HUES6 (cell line): ENCODE data around the gene ALG2.
A peak's percentile ranks its signal among the peaks of the same experiment; 100 is the strongest.

Source experiments
- H3K27ac ChIP-seq: 2 replicates; pipeline ENCODE4 v1.7.0; 2013; ENCODE audit warnings: low read depth, mild to moderate bottlenecking, low read length, inconsistent platforms
- H3K27me3 ChIP-seq: 2 replicates; pipeline ENCODE4 v1.6.1; 2013; ENCODE audit warnings: low read length; ENCODE audit not compliant: control insufficient read depth, insufficient read depth
- H3K36me3 ChIP-seq: 2 replicates; pipeline ENCODE4 v1.6.1; 2013; ENCODE audit warnings: low read length; ENCODE audit not compliant: control insufficient read depth, insufficient read depth
- H3K4me1 ChIP-seq: 2 replicates; pipeline ENCODE4 v1.6.1; 2013; ENCODE audit warnings: low read length; ENCODE audit not compliant: control insufficient read depth, insufficient read depth
- H3K4me3 ChIP-seq: 2 replicates; pipeline ENCODE4 v1.5.1; 2013; ENCODE audit warnings: low read depth, low read length
- H3K9ac ChIP-seq: one replicate; pipeline ENCODE4 v1.6.1; 2013; ENCODE audit warnings: mild to moderate bottlenecking, low read length
- H3K9me3 ChIP-seq: 2 replicates; pipeline ENCODE4 v1.6.1; 2013; ENCODE audit warnings: low read depth, low read length; ENCODE audit not compliant: control insufficient read depth, insufficient read depth

The ALG2 gene

DNA sequence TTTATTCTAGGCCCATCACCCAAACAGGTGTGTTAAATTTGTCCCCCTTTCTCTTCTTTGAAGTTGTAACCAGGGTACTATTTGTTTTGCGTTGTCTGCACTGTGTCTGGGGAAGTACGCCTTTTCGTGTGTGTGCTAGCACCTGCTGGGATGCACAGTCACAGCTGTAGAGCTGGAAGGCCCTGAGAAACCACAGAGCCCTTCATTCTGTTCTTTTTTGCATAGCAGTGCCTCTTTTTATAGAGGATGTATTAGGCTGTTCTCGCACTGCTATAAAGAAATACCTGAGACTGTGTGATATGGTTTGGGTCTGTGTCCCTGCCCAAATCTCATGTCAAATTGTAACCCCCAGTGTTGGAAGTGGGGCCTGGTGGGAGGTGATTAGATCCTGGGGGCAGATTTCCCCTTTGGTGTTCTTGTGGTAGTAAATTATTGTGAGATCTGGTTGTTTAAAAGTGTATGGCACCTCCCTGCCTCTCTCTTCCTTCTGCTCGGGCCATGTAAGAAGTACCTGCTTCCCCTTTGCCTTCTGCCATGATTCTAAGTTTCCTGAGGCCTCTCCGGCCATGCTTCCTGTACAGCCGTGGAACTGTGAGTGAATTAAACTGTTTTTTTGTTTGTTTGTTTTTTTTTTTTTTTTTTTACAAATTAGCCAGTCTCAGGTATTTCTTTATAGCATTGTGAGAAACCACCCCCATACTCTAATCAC, 14.3 kb upstream of the ALG2 start:
- peaks cover 13% of the 10 kb centered on the region for H3K36me3 ChIP-seq
- H3K9ac ChIP-seq = no peak overlapping the region
- no peaks in the 10 kb centered on the region for H3K9me3 ChIP-seq
- H3K4me1 ChIP-seq = no peaks in the 10 kb centered on the region
- no peak overlapping the region for H3K4me3 ChIP-seq
- H3K27me3 ChIP-seq = no peaks in the 10 kb centered on the region
- no peak overlapping the region for H3K27ac ChIP-seq

GRCh38 chr9:99235069-99235468, 13.3 kb upstream of the ALG2 start:
- Histone ChIP-seq H3K9ac (no peak overlapping the region), H3K4me1 (no peaks in the 10 kb centered on the region)

DNA sequence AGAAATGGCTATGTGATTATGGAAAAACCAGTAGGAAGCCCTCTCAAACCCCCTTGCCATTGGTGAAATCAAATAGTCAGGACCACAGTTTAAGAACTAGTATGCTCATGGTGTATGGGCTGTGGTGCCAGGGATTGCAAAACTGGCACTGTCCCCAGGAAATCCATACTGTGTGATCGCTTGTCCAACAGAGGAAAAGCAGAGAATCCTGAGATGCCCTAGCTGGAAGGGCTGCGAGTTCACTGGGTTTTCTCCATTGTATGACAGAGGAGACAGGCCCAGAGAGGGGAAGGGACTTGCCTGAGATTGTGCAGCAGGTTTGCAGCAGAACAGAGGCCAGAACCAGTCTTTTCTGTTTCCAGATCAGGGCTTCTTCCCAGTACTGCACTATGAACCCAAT, 12.9 kb upstream of the ALG2 start:
- H3K27me3 ChIP-seq = no peaks in the 10 kb centered on the region
- H3K9me3 ChIP-seq = no peaks in the 10 kb centered on the region
- no peak overlapping the region for H3K27ac ChIP-seq
- no peak overlapping the region for H3K4me3 ChIP-seq
- no peaks in the 10 kb centered on the region for H3K4me1 ChIP-seq
- H3K36me3 ChIP-seq = peaks cover 26% of the 10 kb centered on the region
- no peak overlapping the region for H3K9ac ChIP-seq

More at GRCh38 chr9:99235069-99235468, 13.3 kb upstream of the ALG2 start:
- Histone ChIP-seq H3K36me3 (peaks cover 23% of the 10 kb centered on the region), H3K9me3 (no peaks in the 10 kb centered on the region), H3K27ac (no peak overlapping the region), H3K27me3 (no peaks in the 10 kb centered on the region), H3K4me3 (no peak overlapping the region)

DNA sequence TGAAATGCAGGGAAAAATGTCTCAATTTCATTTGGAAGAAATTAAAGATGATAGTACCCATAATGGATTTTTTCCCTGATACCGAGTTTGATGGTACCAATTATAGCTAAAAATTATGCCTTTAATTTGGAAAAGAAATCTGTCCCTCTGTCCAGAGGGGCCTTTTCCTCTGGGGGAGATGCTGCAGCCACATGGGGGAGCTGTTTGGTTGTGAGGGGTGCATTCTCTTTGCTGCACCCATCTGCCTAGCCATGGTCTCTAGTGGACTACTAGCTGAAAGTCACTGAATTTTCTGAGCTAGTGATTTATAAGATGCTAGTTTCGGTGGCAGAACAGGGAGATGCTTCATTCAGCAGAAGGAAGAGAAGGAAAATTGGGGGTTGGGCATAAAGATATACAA, 10.0 kb upstream of the ALG2 start:
- Histone ChIP-seq H3K9me3 (no peaks in the 10 kb centered on the region), H3K27ac (no peak overlapping the region), H3K4me1 (no peaks in the 10 kb centered on the region), H3K27me3 (no peaks in the 10 kb centered on the region), H3K9ac (no peak overlapping the region), H3K36me3 (peaks cover 46% of the 10 kb centered on the region), H3K4me3 (no peak overlapping the region)

DNA sequence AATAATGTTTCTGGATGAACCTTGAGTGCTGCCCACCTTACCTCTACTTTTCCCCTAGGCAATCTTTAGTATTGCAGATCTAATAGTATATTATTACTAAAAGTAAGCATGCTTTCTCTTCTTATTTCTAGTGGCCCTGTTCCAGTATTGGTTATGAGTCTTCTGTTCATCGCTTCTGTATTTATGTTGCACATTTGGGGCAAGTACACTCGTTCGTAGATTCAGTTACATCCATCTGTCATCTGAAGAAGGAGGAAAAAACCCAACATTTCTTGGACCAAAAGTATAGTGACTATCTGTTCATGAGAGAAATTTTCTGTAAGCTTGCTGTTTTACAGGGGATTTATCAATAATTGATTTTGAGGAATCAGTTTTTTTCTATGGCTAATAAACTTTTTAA, 8.5 kb upstream of the ALG2 start:
- no peak overlapping the region for H3K27ac ChIP-seq
- peaks cover 57% of the 10 kb centered on the region for H3K36me3 ChIP-seq
- no peaks in the 10 kb centered on the region for H3K9me3 ChIP-seq
- no peaks in the 10 kb centered on the region for H3K27me3 ChIP-seq
- no peak overlapping the region for H3K9ac ChIP-seq
- H3K4me1 ChIP-seq = no peaks in the 10 kb centered on the region
- no peak overlapping the region for H3K4me3 ChIP-seq

DNA sequence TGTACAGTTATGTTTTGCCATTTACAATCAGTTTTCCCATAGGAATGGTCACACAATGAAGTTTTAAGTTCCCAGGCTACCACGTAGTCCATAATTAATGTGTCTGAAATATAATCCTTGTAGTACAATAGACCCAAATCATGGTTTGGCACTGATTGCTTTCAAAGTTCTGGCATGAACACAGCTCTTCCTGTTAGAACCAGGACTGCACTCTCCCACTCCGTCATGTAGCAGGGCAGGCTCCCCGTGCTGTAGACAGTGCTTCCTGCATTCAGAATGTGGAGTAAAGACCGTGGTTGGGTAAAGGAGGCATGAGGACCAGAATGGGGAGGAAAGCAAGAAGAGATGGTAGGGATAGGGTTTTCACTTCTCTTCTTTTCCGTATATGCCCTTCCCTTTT, 4.3 kb upstream of the ALG2 start:
- Histone ChIP-seq H3K9me3 (no peaks in the 10 kb centered on the region), H3K4me3 (no peak overlapping the region), H3K36me3 (peaks cover 59% of the 10 kb centered on the region), H3K27ac (no peak overlapping the region), H3K4me1 (no peaks in the 10 kb centered on the region), H3K27me3 (no peaks in the 10 kb centered on the region), H3K9ac (no peak overlapping the region)

DNA sequence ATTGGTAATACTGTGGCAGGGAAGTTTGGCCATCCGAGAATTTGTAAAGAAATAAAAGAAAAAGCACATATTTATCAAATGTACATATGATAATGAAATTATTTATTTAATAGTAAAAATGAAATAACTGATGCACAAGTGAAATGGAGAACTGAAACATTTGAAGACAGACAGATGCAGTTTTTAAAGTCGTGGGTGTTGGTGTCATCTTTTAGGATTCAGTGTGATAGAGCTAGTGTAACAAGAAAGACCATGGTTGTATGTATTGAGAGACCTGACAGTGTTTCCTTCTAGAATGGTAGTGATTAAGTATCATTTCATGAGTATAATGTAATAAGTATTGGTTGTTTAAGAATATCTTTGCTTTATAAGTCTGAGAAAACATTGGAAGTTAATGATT, 2.7 kb upstream of the ALG2 start:
- Histone ChIP-seq H3K36me3 (peaks cover 46% of the 10 kb centered on the region), H3K4me3 (no peak overlapping the region), H3K27ac (no peak overlapping the region), H3K4me1 (0 out of 2 replicates have a peak, but pooled peaks cover 7% of the 10 kb centered on the region), H3K9me3 (no peaks in the 10 kb centered on the region), H3K27me3 (no peaks in the 10 kb centered on the region), H3K9ac (no peak overlapping the region)

- H3K9me3 ChIP-seq = no peaks in the 10 kb centered on the region
- 0 out of 2 replicates have a peak, but pooled peaks cover 7% of the 10 kb centered on the region for H3K4me1 ChIP-seq
- no peaks in the 10 kb centered on the region for H3K27me3 ChIP-seq
- peak overlapping the region; percentile 98 for H3K4me3 ChIP-seq
- peak overlapping the region; percentile 98 for H3K9ac ChIP-seq
- peaks cover 42% of the 10 kb centered on the region for H3K36me3 ChIP-seq
- peak overlapping the region; percentile 99 for H3K27ac ChIP-seq
Observed at GRCh38 chr9:99222416-99223270, 901 bp upstream of the ALG2 start.

- Histone ChIP-seq H3K36me3 (peaks cover 40% of the 10 kb centered on the region), H3K4me1 (0 out of 2 replicates have a peak, but pooled peaks cover 7% of the 10 kb centered on the region), H3K9ac (peak overlapping the region; percentile 98), H3K27ac (peak overlapping the region; percentile 99), H3K9me3 (no peaks in the 10 kb centered on the region), H3K27me3 (no peaks in the 10 kb centered on the region), H3K4me3 (peak overlapping the region; percentile 98)
Observed at GRCh38 chr9:99221266-99221620, 499 bp downstream of the ALG2 start.

DNA sequence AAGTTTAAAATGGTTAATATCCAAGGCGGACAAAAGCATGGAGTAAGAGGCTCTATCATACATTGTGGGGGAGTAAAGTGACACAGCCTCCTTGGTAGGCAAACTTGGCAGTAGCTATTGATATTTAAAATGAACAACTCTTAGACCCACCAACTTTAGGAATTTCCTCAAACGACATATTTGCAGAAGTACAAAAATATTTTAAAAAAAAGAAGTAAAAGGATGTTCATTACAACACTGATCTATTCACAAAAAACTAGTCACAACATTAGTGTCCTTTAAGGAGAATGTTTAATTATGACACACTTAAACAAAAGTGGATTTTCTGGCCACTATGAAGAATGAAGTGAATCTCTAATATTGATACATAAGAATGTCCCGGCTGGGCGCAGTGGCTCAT, 1.7 kb downstream of the ALG2 start:
- H3K27me3 ChIP-seq = no peaks in the 10 kb centered on the region
- no peak overlapping the region for H3K27ac ChIP-seq
- H3K4me1 ChIP-seq = 0 out of 2 replicates have a peak, but pooled peaks cover 7% of the 10 kb centered on the region
- peak overlapping the region; percentile 36 for H3K4me3 ChIP-seq
- H3K36me3 ChIP-seq = peaks cover 36% of the 10 kb centered on the region
- H3K9ac ChIP-seq = no peak overlapping the region
- no peaks in the 10 kb centered on the region for H3K9me3 ChIP-seq

DNA sequence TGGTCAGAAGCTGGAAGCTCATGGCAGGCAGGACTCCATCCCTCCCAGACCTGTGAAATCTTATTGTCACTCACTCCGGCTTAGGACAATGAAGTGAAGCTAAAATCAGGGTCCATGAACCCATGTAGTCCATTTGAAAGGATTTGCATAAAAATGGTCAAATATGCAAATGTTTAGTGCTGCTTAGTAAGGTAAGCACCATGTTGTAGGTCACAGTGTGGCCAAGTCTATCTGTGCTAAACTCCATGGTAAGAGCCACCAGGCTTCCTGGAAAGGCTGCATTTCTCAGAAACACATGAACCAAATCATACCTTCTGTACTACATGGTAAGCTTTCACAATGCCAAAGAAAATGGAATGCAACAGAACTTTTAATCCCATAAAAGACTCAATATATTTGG, 5.7 kb downstream of the ALG2 start:
- no peak overlapping the region for H3K9ac ChIP-seq
- H3K27me3 ChIP-seq = no peaks in the 10 kb centered on the region
- H3K36me3 ChIP-seq = peaks cover 23% of the 10 kb centered on the region

More for the DNA sequence above, 5.7 kb downstream of the ALG2 start:
- Histone ChIP-seq H3K27ac (no peak overlapping the region), H3K4me1 (0 out of 2 replicates have a peak, but pooled peaks cover 7% of the 10 kb centered on the region), H3K4me3 (no peak overlapping the region), H3K9me3 (no peaks in the 10 kb centered on the region)
